Prostate gland (tissue), 2 donors: ENCODE results near the gene GAB2.

Experiments
- POLR2A ChIP-seq: fragments of 450-650 bp; IDR thresholded peaks from one replicate; pipeline ENCODE4 v1.6.1; 2016; ENCODE audit warnings: antibody characterized with exemption, mild to moderate bottlenecking
- POLR2AphosphoS5 ChIP-seq: sonication (generic); formaldehyde crosslinking; IDR thresholded peaks from one replicate; pipeline ENCODE4 v1.6.1; 2017; ENCODE audit warnings: antibody characterized with exemption
- TF ChIP-seq, protein P1 (sequence below), 4 experiments: fragments of 200-600 bp in 2 of 4; fragments of 450-650 bp in 2 of 4; sonication (generic) in 2 of 4; IDR thresholded peaks; 1 replicate in 3 of 4; 2 replicates in 1 of 4; pipeline ENCODE4 v1.5.1; 2016 to 2019; ENCODE audit warnings: antibody characterized with exemption in 4 of 4, mild to moderate bottlenecking in 2 of 4, moderate library complexity in 2 of 4

DNA sequence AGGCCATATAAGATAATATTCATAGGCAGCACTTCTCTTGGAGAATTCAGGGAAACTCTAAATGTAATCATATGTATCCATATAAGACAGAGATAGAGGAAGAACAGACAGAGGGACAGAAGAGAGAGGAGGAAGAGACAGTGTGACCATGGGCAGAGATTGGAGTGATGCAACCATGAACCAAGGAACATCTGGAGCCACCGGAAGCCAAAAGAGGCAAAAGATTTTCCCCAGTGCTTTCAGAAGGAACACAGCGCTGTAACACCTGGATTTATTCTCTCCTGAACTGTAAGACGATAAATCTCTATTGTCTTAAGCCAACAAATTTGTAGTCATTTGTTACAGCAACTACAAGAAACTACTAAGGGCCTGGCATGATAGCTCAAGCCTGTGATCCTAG is 57.7 kb downstream of the GAB2 start:
- TF ChIP-seq, protein P1, sequence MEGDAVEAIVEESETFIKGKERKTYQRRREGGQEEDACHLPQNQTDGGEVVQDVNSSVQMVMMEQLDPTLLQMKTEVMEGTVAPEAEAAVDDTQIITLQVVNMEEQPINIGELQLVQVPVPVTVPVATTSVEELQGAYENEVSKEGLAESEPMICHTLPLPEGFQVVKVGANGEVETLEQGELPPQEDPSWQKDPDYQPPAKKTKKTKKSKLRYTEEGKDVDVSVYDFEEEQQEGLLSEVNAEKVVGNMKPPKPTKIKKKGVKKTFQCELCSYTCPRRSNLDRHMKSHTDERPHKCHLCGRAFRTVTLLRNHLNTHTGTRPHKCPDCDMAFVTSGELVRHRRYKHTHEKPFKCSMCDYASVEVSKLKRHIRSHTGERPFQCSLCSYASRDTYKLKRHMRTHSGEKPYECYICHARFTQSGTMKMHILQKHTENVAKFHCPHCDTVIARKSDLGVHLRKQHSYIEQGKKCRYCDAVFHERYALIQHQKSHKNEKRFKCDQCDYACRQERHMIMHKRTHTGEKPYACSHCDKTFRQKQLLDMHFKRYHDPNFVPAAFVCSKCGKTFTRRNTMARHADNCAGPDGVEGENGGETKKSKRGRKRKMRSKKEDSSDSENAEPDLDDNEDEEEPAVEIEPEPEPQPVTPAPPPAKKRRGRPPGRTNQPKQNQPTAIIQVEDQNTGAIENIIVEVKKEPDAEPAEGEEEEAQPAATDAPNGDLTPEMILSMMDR (IDR thresholded peaks at IDR 0.05) = no peak
- TF ChIP-seq POLR2AphosphoS5 (no peak), POLR2A (no peak)
